HCT116 (cell line): ENCODE measurements around the gene PRR29.
"Not testable (repeated sequence)": the region's sequence is repeated elsewhere in the genome, so short reads cannot be mapped to it uniquely, and the experiment has no call there.

Source experiments
- CEBPB ChIP-seq: IDR thresholded peaks from 2 replicates; pipeline ENCODE4 v1.6.1; 2012; ENCODE audit warnings: low read depth
- CTCF ChIP-seq, 3 experiments: fragments of 200-600 bp in 1 of 3; sonication (generic) in 1 of 3; IDR thresholded peaks in 2 of 3; conservative IDR thresholded peaks in 1 of 3; 2 replicates each; pipeline ENCODE4 v1.5.1; 2012 to 2017; ENCODE audit warnings: low read depth in 2 of 3, low read length in 2 of 3, antibody characterized with exemption in 1 of 3, borderline replicate concordance in 1 of 3, control low read depth in 1 of 3, mild to moderate bottlenecking in 1 of 3, mixed read lengths in 1 of 3, mixed run types in 1 of 3, moderate library complexity in 1 of 3; ENCODE audit not compliant: insufficient read depth in 1 of 3
- EGR1 ChIP-seq: IDR thresholded peaks from 2 replicates; pipeline ENCODE4 v1.6.1; 2012; ENCODE audit warnings: low read depth
- EZH2 ChIP-seq: fragments of 200-600 bp; sonication (generic); IDR thresholded peaks from 2 replicates; pipeline ENCODE4 v1.6.1; 2017; ENCODE audit warnings: antibody characterized with exemption, mixed run types
- EZH2phosphoT487 ChIP-seq: fragments of 200-600 bp; IDR thresholded peaks from 2 replicates; pipeline ENCODE4 v1.6.1; 2018; ENCODE audit warnings: antibody characterized with exemption, borderline replicate concordance
- POLR2A ChIP-seq: IDR thresholded peaks from 2 replicates; pipeline ENCODE4 v1.7.0; 2011; ENCODE audit warnings: borderline replicate concordance; ENCODE audit not compliant: insufficient read depth, insufficient read length; ENCODE audit errors: extremely low read depth
- POLR2AphosphoS5 ChIP-seq: IDR thresholded peaks from 2 replicates; pipeline ENCODE4 v1.6.1; 2011; ENCODE audit warnings: mild to moderate bottlenecking, low read depth, low read length, moderate library complexity
- REST ChIP-seq: IDR thresholded peaks from 2 replicates; pipeline ENCODE4 v1.6.1; 2012; ENCODE audit warnings: low read depth
- SIN3A ChIP-seq: IDR thresholded peaks from 2 replicates; pipeline ENCODE4 v1.6.1; 2012; ENCODE audit warnings: low read depth
- SRF ChIP-seq: IDR thresholded peaks from 2 replicates; pipeline ENCODE4 v1.6.1; 2012; ENCODE audit warnings: low read depth
- TCF7L2 ChIP-seq: IDR thresholded peaks from 2 replicates; pipeline ENCODE4 v1.7.0; 2011; ENCODE audit warnings: borderline replicate concordance, inconsistent platforms; ENCODE audit not compliant: insufficient read depth, insufficient read length; ENCODE audit errors: extremely low read depth
- YY1 ChIP-seq: IDR thresholded peaks from 2 replicates; pipeline ENCODE4 v1.6.1; 2011; ENCODE audit warnings: low read length, low read depth, moderate library complexity, mild to moderate bottlenecking; ENCODE audit not compliant: insufficient replicate concordance; ENCODE audit errors: extremely low read depth
- ZFX ChIP-seq: fragments of 450-650 bp; IDR thresholded peaks from 2 replicates; pipeline ENCODE4 v1.6.1; 2017

- not testable (repeated sequence) for TF ChIP-seq SIN3A; CTCF (IDR thresholded peaks at IDR 0.05 in 2 of 3, conservative IDR thresholded peaks at IDR 0.05 in 1 of 3; ENCODE audit: borderline replicate concordance in 1 of 3, insufficient read depth in 1 of 3, low read depth in 2 of 3, low read length in 2 of 3); REST; POLR2A; EZH2; TCF7L2; POLR2AphosphoS5; CEBPB; EZH2phosphoT487; EGR1; ZFX; SRF; YY1
These were observed 15.5 kb upstream of the PRR29 start for GRCh38 chr17:63982641-63983040.
